DND-41 (cell line): ENCODE data around the gene CYP46A1.

Experiments
- CTCF ChIP-seq: IDR thresholded peaks from 2 replicates; pipeline ENCODE4 v1.5.1; 2012; ENCODE audit warnings: borderline replicate concordance, low read length, moderate library complexity, mild to moderate bottlenecking; ENCODE audit not compliant: poor library complexity, severe bottlenecking; ENCODE audit errors: extremely low read depth
- EZH2 ChIP-seq: IDR thresholded peaks from 3 replicates; pipeline ENCODE4 v1.6.1; 2012; ENCODE audit warnings: borderline replicate concordance, low read depth, mild to moderate bottlenecking, moderate library complexity, low read length, inconsistent platforms; ENCODE audit not compliant: severe bottlenecking

GRCh38 chr14:99752486-99753121 is 68.5 kb downstream of the CYP46A1 start:
- no peak for TF ChIP-seq CTCF
- no peak for TF ChIP-seq EZH2
